K562 treated with DMSO at 1 percent for 24 hours (cell line): ENCODE results near the gene THAP4. TPM values are rescaled to one million over a fixed set of nuclear protein-coding genes. Genes with fewer than 3 reads are reported as not detected.

Experiments used
- total RNA-seq: library from RNA; unstranded; fragments of 300-600 nt; gene quantifications from 2 replicates; pipeline ENCODE4 v1.2.3, GENCODE V29; 2022; ENCODE audit warnings: low read depth; ENCODE audit not compliant: insufficient read depth

The THAP4 gene, protein sequence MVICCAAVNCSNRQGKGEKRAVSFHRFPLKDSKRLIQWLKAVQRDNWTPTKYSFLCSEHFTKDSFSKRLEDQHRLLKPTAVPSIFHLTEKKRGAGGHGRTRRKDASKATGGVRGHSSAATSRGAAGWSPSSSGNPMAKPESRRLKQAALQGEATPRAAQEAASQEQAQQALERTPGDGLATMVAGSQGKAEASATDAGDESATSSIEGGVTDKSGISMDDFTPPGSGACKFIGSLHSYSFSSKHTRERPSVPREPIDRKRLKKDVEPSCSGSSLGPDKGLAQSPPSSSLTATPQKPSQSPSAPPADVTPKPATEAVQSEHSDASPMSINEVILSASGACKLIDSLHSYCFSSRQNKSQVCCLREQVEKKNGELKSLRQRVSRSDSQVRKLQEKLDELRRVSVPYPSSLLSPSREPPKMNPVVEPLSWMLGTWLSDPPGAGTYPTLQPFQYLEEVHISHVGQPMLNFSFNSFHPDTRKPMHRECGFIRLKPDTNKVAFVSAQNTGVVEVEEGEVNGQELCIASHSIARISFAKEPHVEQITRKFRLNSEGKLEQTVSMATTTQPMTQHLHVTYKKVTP
- total RNA-seq = 56.0 and 58.7 TPM in 2 replicates

DNA sequence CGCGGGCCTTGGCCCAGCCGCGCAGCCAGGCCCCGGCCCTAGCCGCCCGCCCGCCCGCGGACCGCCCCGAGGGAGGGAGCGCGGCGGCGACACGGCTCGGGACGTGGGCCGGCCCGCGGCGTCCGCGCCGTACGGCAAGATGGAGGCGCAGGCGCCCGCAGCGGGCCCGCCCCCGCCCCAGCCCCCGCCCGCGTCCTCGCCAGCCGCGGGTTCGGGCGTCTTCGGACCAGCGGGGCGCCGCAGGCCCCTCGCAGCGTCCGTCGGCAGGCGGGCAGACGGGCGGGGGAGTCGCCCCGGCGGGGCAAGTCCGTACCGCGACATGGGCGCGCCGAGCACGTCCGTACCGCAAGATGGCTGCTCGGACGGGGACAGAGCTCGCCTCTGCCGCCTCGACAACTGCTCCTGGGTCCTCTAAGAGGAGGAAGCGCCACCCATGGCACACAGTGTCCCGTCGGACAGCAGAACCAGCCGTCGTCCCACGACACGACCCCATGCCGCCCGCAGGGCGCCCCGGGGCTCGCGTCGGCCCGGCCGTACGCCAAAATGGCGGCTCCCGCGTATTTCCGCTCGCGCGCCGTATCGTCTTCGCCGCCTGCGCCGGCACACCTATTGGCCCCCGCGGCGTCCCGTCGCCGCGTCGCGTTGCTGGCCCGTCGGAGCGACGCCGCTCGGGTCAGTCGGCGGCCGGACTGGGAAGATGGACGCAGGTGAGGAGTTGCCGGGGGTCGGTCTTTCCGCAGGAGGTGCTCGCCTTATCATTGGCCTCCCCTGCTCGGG is at the start of gene THAP4, which contains the start of gene ATG4B:
TSS of gene THAP4 (minus strand) at position 141 of the 777 bp plus-strand sequence. CDS start 141 bp downstream, outside the sequence.
TSS of gene ATG4B (plus strand) at position 676 of the 777 bp plus-strand sequence. CDS start at position 698, 22 bp downstream.

DNA sequence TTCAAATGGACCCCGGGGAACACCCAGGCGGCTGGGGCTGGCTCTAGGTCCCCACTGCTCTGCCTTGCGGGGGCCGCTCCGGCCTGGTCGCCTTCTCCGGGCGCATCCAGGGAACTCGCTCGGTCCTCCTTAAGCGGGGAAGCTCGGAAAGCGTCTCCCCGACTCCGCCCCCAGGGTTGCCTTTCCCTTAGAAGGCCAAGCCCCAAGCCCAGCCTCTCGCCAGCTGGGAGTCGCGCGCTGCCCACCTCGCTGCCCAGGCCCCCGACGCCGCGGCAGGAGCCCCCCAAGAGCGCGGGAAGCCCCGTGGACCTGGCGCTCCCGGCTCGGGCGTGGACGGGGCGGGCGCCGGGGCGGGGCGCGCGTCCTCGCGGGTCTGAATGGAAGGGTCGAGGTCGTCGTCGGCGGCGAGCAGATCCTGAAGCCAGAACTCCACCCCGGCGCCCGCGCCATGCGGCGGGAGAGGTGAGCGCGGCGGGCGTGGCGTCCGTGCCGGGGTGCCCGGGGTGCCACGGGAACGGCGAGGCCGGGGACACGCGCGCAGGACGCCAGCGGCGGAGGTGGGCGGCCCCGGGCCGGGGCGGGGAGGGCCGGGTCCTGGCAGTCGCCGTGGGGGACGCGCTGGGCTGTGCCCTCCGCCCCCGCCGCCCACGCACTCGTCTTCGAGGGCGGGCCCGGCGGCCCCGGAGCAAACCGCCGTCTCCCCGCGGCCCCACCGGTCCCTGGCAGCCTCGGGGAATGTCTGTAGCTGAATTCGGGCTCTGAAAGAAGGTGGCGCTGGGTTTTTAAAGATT is 78.2 kb downstream of the THAP4 start, which contains the start of gene BOK:
TSS of gene BOK (plus strand) at position 214 of the 791 bp plus-strand sequence. CDS start 739 bp downstream, outside the sequence.

Other genes with a start within 250 kb of the THAP4 start
- gene STK25, start 128.6 kb downstream of the THAP4 start, total RNA-seq = 105 and 118 TPM in 2 replicates
- 3.4 TPM in 2 replicates for gene BOK, start 78.4 kb downstream of the THAP4 start, total RNA-seq
- 62.3 and 64.0 TPM in 2 replicates for gene ATG4B, start 535 bp upstream of the THAP4 start, total RNA-seq
- gene DTYMK, start 49.7 kb upstream of the THAP4 start, total RNA-seq = 90.5 and 90.9 TPM in 2 replicates
- gene ING5, start 64.9 kb upstream of the THAP4 start, total RNA-seq = 20.4 and 27.6 TPM in 2 replicates
- gene D2HGDH, start 97.5 kb upstream of the THAP4 start, total RNA-seq = 18.3 and 21.7 TPM in 2 replicates
- 0.52 and 0.85 TPM in 2 replicates for gene GAL3ST2, start 139.7 kb upstream of the THAP4 start, total RNA-seq
- gene NEU4, start 172.0 kb upstream of the THAP4 start, total RNA-seq = 0.75 and 0.80 TPM in 2 replicates
- 0.12 TPM in 1 of 2 replicates, not detected in the other for gene PDCD1, start 221.7 kb upstream of the THAP4 start, total RNA-seq
- not detected in 2 replicates for gene RTP5, start 232.6 kb upstream of the THAP4 start, total RNA-seq